Upper lobe of right lung (tissue), 1 donor: ENCODE results near the gene SSR4. TPM values are rescaled to one million over a fixed set of nuclear protein-coding genes. Genes with fewer than 3 reads are reported as not detected.
"Not testable (repeated sequence)": the region's sequence is repeated elsewhere in the genome, so short reads cannot be mapped to it uniquely, and the experiment has no call there.

Experiments used
- ATAC-seq: fragments of 200-7000 bp; cut with Tn5 transposase; one replicate; pipeline ENCODE4 v1.9.1; 2020; ENCODE audit warnings: mild to moderate bottlenecking, moderate library complexity
- DNase-seq: peaks from one replicate; pipeline ENCODE4 v3.0.0-alpha.2; 2020
- H3K27ac ChIP-seq: fragments of 200-600 bp; one replicate; pipeline ENCODE4 v1.8.0; 2022
- H3K27me3 ChIP-seq: fragments of 200-600 bp; one replicate; pipeline ENCODE4 v1.8.0; 2022; ENCODE audit warnings: mild to moderate bottlenecking
- H3K36me3 ChIP-seq: fragments of 200-600 bp; one replicate; pipeline ENCODE4 v1.8.0; 2022
- H3K4me1 ChIP-seq: fragments of 200-600 bp; one replicate; pipeline ENCODE4 v1.8.0; 2022
- H3K4me3 ChIP-seq: fragments of 200-600 bp; one replicate; pipeline ENCODE4 v1.8.0; 2022; ENCODE audit warnings: mild to moderate bottlenecking
- H3K9me3 ChIP-seq: fragments of 200-600 bp; one replicate; pipeline ENCODE4 v1.8.0; 2022
- intact Hi-C: fragments of 100-400 bp; cut with DNase I; formaldehyde crosslinking; loops from one replicate; pipeline ENCODE4 v1.11.0; 2022
- long read RNA-seq: library from polyadenylated mRNA; unstranded; transcript quantifications from one replicate; pipeline ENCODE4 v2.0.0, GENCODE V29; 2021
- total RNA-seq: library from RNA; stranded (reverse); fragmentation: NEBNext Ultra II Directional; extraction: Animal tissue kit (Norgen Biotek cat#: 25700); gene quantifications from one replicate; pipeline ENCODE4 v1.2.1, GENCODE V29; 2021
- TF ChIP-seq, protein P1 (sequence below): fragments of 200-600 bp; IDR thresholded peaks from one replicate; pipeline ENCODE4 v1.8.0; 2022; ENCODE audit warnings: antibody characterized with exemption
- donor health status: DM: no; HTN: yes; CAD: no; lungs with severe emphysema.

SSR4 gene
- 204 TPM for total RNA-seq
- long read RNA-seq, transcript SSR4-203 (6 exons, 643 nt): major isoform, 75 of 86 reads
- long read RNA-seq, partial matches to known transcripts: 3 of 86 reads
- long read RNA-seq, other reads (novel, unspliced or antisense): 3 of 86 reads

DNA sequence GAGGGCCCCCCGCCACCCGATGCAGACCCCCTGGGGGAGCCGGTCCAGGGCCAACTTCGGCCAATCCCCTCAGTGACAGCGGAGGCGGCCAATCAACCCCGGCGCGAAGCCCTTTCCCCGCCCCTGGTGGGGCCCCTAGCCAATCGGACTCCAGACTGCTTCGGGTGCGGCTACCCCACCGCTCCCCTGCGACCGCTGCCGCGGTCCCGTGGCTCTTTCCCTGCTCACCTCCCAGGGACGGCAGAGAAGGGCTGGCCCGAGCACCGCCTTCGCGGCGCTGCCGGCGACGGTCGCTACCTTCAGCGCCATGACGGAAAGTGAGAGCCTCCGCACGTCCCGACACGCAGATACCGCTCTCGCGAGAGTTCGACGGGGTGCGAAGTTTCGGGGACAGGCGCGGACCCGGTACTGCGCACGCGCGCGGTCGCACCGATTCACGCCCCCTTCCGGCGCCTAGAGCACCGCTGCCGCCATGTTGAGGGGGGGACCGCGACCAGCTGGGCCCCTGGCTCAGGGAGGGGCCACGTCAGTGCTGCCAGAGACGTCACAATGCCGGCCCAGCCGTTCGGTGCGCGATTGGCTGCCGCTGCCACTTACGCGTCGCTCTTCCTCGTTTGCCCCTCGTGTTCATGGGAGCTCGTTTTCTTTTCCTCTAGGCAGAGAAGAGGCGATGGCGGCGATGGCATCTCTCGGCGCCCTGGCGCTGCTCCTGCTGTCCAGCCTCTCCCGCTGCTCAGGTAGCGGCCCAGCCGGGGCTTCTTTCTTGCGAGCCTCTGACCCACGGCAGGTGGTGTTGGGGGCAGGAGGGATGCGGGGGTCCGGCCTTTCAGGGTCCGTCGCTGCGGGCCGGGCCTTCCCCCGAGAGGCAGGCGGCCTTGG is at the start of gene SSR4, which contains the start of gene IDH3G:
SSR4 (plus strand) TSS at position 651 of the 879 bp plus-strand sequence; CDS start at position 671, 20 bp downstream.
IDH3G (minus strand) TSS at position 358 of the 879 bp plus-strand sequence; CDS start at position 309, 49 bp downstream.
- TF ChIP-seq, protein P1, sequence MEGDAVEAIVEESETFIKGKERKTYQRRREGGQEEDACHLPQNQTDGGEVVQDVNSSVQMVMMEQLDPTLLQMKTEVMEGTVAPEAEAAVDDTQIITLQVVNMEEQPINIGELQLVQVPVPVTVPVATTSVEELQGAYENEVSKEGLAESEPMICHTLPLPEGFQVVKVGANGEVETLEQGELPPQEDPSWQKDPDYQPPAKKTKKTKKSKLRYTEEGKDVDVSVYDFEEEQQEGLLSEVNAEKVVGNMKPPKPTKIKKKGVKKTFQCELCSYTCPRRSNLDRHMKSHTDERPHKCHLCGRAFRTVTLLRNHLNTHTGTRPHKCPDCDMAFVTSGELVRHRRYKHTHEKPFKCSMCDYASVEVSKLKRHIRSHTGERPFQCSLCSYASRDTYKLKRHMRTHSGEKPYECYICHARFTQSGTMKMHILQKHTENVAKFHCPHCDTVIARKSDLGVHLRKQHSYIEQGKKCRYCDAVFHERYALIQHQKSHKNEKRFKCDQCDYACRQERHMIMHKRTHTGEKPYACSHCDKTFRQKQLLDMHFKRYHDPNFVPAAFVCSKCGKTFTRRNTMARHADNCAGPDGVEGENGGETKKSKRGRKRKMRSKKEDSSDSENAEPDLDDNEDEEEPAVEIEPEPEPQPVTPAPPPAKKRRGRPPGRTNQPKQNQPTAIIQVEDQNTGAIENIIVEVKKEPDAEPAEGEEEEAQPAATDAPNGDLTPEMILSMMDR: no peak
- intact Hi-C loops: no loop called here
- Histone ChIP-seq H3K27me3 (no peaks in the 10 kb centered on the region), H3K4me1 (peaks cover 16% of the 10 kb centered on the region), H3K27ac (peak within 1 kb of the TSS; percentile 93), H3K4me3 (peak within 1 kb of the TSS; percentile 67), H3K9me3 (no peaks in the 10 kb centered on the region), H3K36me3 (no peaks in the 10 kb centered on the region)
- ATAC-seq (peak; percentile 97), DNase-seq (peak; percentile 95)

GRCh38 chrX:153745067-153745433 is 49.4 kb upstream of the SSR4 start:
- H3K36me3 ChIP-seq, H3K4me3 ChIP-seq, ATAC-seq, H3K27ac ChIP-seq, H3K9me3 ChIP-seq, H3K27me3 ChIP-seq, intact Hi-C loops, H3K4me1 ChIP-seq: not testable (repeated sequence)
- DNase-seq: peak; percentile 41

DNA sequence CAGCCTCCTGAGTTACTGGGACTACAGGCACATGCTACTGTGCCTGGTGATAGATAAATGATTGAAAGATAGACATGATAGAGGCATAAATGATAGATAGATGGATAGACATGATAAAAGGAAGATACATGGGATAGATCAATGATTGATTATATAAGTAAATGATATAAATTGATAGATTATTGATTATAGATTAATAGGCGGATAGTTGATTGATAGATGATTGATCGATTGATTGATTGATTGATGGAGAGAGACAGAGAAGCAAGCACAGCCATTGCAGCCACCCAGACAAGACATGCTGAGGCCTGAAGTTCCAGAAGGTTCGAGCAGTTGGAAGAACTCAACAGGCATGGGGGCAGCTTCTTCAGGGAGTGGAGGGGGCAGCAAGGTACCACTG is 48.1 kb upstream of the SSR4 start:
- no peak overlapping the region for H3K27ac ChIP-seq
- no peaks in the 10 kb centered on the region for H3K27me3 ChIP-seq
- H3K36me3 ChIP-seq: no peaks in the 10 kb centered on the region
- H3K9me3 ChIP-seq: no peaks in the 10 kb centered on the region
- H3K4me3 ChIP-seq: no peak overlapping the region
- H3K4me1 ChIP-seq: no peaks in the 10 kb centered on the region
- intact Hi-C loops: no loop called here
- TF ChIP-seq, protein P1: no peak
- DNase-seq (no peak), ATAC-seq (no peak)

DNA sequence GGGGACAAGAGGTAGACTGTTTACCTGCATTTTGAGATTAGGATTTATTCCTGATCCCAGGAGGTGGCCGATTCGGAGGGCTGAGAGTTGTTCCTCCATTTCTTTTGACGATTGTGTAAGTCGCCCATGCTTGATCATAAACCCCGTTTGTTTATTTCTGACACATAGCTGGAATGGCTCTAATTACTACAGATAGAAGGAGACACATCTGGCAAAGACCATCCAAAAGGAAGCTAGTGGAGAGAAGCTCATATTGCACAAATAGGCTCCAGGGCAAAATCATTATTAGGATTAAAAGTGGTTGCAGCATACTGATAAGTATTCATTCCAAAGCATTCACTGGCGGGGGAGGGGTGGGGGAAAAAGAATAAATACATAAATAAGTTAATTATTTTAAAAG is 47.5 kb upstream of the SSR4 start:
- ATAC-seq: not testable (repeated sequence)

DNA sequence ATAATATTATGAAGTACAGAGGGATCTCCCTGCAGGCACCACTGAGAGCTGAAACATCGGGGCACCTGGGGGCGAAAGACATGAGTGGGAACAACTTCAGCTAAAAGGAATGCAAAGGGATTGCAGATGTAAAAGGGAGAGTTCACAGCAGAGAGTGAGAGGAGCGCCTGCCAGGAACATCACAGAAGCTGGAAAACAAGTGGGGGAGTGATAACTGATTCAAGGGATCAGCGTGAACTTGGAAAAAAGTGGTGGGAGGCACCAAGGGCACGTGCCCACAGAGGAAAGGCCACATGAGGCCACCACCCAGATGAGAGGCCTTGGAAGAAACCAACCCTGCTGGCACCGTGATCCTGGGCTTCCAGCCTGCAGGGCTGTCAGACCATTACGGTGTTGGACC is 45.5 kb upstream of the SSR4 start:
- H3K27me3 ChIP-seq, H3K9me3 ChIP-seq, DNase-seq, H3K27ac ChIP-seq, H3K4me1 ChIP-seq, intact Hi-C loops, H3K4me3 ChIP-seq, ATAC-seq, H3K36me3 ChIP-seq: not testable (repeated sequence)

More for the DNA sequence above, 47.5 kb upstream of the SSR4 start:
- H3K4me3 ChIP-seq, H3K9me3 ChIP-seq, DNase-seq, H3K36me3 ChIP-seq, H3K4me1 ChIP-seq, H3K27ac ChIP-seq, H3K27me3 ChIP-seq, intact Hi-C loops: not testable (repeated sequence)

- Histone ChIP-seq H3K9me3 (no peaks in the 10 kb centered on the region), H3K27ac (no peak overlapping the region), H3K27me3 (no peaks in the 10 kb centered on the region), H3K4me1 (no peaks in the 10 kb centered on the region), H3K4me3 (no peak overlapping the region), H3K36me3 (no peaks in the 10 kb centered on the region)
- TF ChIP-seq, protein P1: no peak
- DNase-seq (no peak), ATAC-seq (no peak)
- intact Hi-C loops: no loop called here
These were observed 44.2 kb upstream of the SSR4 start for GRCh38 chrX:153750127-153750774.

GRCh38 chrX:153755136-153755535 is 39.3 kb upstream of the SSR4 start:
- intact Hi-C loops: no loop called here
- Histone ChIP-seq H3K4me1 (no peaks in the 10 kb centered on the region), H3K27me3 (no peaks in the 10 kb centered on the region), H3K9me3 (no peaks in the 10 kb centered on the region), H3K4me3 (no peak overlapping the region), H3K36me3 (no peaks in the 10 kb centered on the region), H3K27ac (no peak overlapping the region)
- DNase-seq (no peak), ATAC-seq (no peak)
- TF ChIP-seq, protein P1: no peak
